ENCODE measurements around the gene FGF14.

The FGF14 gene

GRCh38 chr13:102192858-102193257 is 209.0 kb downstream of the FGF14 start:
- no peak overlapping the region for H3K27ac ChIP-seq
- TF ChIP-seq ZFX (IDR thresholded peaks at IDR 0.05): no peak
- TF ChIP-seq, protein P1, sequence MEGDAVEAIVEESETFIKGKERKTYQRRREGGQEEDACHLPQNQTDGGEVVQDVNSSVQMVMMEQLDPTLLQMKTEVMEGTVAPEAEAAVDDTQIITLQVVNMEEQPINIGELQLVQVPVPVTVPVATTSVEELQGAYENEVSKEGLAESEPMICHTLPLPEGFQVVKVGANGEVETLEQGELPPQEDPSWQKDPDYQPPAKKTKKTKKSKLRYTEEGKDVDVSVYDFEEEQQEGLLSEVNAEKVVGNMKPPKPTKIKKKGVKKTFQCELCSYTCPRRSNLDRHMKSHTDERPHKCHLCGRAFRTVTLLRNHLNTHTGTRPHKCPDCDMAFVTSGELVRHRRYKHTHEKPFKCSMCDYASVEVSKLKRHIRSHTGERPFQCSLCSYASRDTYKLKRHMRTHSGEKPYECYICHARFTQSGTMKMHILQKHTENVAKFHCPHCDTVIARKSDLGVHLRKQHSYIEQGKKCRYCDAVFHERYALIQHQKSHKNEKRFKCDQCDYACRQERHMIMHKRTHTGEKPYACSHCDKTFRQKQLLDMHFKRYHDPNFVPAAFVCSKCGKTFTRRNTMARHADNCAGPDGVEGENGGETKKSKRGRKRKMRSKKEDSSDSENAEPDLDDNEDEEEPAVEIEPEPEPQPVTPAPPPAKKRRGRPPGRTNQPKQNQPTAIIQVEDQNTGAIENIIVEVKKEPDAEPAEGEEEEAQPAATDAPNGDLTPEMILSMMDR (conservative IDR thresholded peaks at IDR 0.05): no peak

- H3K27ac ChIP-seq: no peak overlapping the region
- TF ChIP-seq, protein P1 (conservative IDR thresholded peaks at IDR 0.05): no peak
- TF ChIP-seq ZFX (IDR thresholded peaks at IDR 0.05): no peak
Observed at GRCh38 chr13:102191951-102192502, 209.8 kb downstream of the FGF14 start.

DNA sequence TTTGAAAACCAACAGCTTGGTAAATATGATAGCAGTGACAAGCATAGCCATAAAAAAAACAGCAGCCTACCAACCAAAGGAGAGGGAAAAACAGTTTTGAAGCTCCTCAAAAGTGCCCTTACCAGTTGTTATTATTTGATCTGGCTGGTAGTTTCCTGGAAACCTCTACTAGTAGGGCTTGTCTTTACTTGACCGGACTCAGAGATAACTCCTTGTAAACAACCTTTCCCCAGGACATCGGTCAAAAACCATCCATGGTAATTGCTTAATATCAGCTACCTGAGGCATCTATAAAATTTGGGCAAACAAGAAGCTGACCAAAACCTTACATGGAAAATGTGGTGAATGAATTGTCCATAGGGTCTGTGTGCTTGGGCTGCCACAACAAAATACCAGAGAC is 210.9 kb downstream of the FGF14 start:
- TF ChIP-seq, protein P1 (conservative IDR thresholded peaks at IDR 0.05): no peak
- no peak for TF ChIP-seq ZFX (IDR thresholded peaks at IDR 0.05)
- H3K27ac ChIP-seq: no peak overlapping the region

GRCh38 chr13:102187313-102187712 is 214.5 kb downstream of the FGF14 start:
- H3K27ac ChIP-seq: no peak overlapping the region
- no peak for TF ChIP-seq ZFX (IDR thresholded peaks at IDR 0.05)
- TF ChIP-seq, protein P1 (conservative IDR thresholded peaks at IDR 0.05): no peak

GRCh38 chr13:102185375-102185984 is 216.4 kb downstream of the FGF14 start:
- no peak for TF ChIP-seq ZFX (IDR thresholded peaks at IDR 0.05)
- TF ChIP-seq, protein P1 (conservative IDR thresholded peaks at IDR 0.05): no peak
- no peak overlapping the region for H3K27ac ChIP-seq

DNA sequence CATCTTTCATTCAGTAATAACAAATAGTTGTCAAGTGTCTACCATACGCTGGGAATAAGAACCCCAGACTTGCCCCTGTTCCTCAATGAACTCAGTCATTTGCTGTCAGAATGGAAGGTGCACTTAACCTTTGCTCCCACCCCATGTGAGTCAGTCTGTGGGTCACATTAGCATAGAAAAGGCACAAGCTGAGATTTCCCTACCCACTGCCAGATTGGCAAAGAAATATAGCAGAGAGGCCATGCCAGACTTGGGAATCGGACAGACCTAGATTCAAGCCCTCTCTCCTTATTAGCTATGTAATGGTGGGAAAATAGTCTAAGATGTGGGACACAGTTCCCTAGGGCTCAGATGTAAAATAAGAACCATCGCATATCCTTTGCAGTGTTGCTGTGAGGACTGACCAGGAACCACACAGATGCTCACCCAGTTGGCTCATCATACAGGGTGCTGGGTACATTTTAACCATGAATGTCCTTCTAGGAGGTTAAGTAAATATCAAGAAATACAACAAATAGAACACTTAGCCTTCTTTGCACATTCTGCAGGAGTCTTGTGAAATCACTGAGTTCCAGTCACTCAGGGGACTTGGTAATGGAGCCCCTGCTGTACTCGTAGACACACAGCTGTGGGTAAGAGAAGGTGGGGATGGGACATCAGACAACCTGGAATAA is 218.2 kb downstream of the FGF14 start:
- TF ChIP-seq ZFX (IDR thresholded peaks at IDR 0.05): no peak
- TF ChIP-seq, protein P1 (conservative IDR thresholded peaks at IDR 0.05): no peak
- no peak overlapping the region; the same call in 1 of the 2 replicates for H3K27ac ChIP-seq

GRCh38 chr13:102182170-102182569 is 219.7 kb downstream of the FGF14 start:
- H3K27ac ChIP-seq: no peak overlapping the region
- TF ChIP-seq, protein P1 (conservative IDR thresholded peaks at IDR 0.05): no peak
- TF ChIP-seq ZFX (IDR thresholded peaks at IDR 0.05): no peak

Data from C4-2B (cell line).